ENCODE data around the gene TAOK1.

GRCh38 chr17:29590411-29591145 is 200.4 kb downstream of the TAOK1 start:
- TF ChIP-seq CTCF (IDR thresholded peaks at IDR 0.05) (no peak), EZH2 (IDR thresholded peaks at IDR 0.05; ENCODE audit: borderline replicate concordance, insufficient read depth, low read depth, low read length, poor library complexity, severe bottlenecking) (no peak)

All from B cell (primary cell).